ENCODE data around the gene AIG1. TPM values are rescaled to one million over a fixed set of nuclear protein-coding genes. Genes with fewer than 3 reads are reported as not detected.

Gene AIG1
- total RNA-seq, 1 experiment from 2014 or later = 51.1 TPM

GRCh38 chr6:143103916-143104315 is 43.2 kb downstream of the AIG1 start:
- POLR2A ChIA-PET = no interaction called here
- CTCF ChIA-PET = no interaction called here

More at GRCh38 chr6:143103916-143104315, 43.2 kb downstream of the AIG1 start:
- RAD21 ChIA-PET (ENCODE audit: low non-redundant PET in 1 of 2, low total read pairs in 2 of 2, uncharacterized antibody in 2 of 2, unreplicated experiment in 2 of 2) = no interaction called here
- H3K4me3 ChIP-seq (replicated peaks in 1 of 2; ENCODE audit: low read depth in 1 of 2, low read length in 2 of 2) = no peak overlapping the region
- H4K20me1 ChIP-seq (ENCODE audit: insufficient read depth) = no peaks in the 10 kb centered on the region
- intact Hi-C loops (cut with micrococcal nuclease) = no loop called here
- H2AFZ ChIP-seq (ENCODE audit: low read depth, low read length, poor library complexity, severe bottlenecking) = no peak overlapping the region
- H3K36me3 ChIP-seq (ENCODE audit: control insufficient read depth in 1 of 2, insufficient read depth in 2 of 2, low read length in 2 of 2) = no peaks in the 10 kb centered on the region
- H3K9me3 ChIP-seq (ENCODE audit: control insufficient read depth in 1 of 2, insufficient read depth in 1 of 2, low read depth in 1 of 2, low read length in 2 of 2) = no peaks in the 10 kb centered on the region
- no peak overlapping the region for H3K27ac ChIP-seq (ENCODE audit: low read depth, low read length)
- BruUV-seq (replicated peaks) = no TSS peak
- H3K4me2 ChIP-seq (ENCODE audit: low read length) = no peak overlapping the region
- no peaks in the 10 kb centered on the region for H3K27me3 ChIP-seq (ENCODE audit: insufficient read depth, low read length)
- ATAC-seq (no peak), DNase-seq (ENCODE audit: low read depth, low spot score) (no peak)
- no peaks in the 10 kb centered on the region for H3K79me2 ChIP-seq (ENCODE audit: insufficient read depth, low read length)
- H3K4me1 ChIP-seq (ENCODE audit: control insufficient read depth in 1 of 2, insufficient read depth in 2 of 2, low read length in 2 of 2) = no peaks in the 10 kb centered on the region
- TF ChIP-seq, protein P1, sequence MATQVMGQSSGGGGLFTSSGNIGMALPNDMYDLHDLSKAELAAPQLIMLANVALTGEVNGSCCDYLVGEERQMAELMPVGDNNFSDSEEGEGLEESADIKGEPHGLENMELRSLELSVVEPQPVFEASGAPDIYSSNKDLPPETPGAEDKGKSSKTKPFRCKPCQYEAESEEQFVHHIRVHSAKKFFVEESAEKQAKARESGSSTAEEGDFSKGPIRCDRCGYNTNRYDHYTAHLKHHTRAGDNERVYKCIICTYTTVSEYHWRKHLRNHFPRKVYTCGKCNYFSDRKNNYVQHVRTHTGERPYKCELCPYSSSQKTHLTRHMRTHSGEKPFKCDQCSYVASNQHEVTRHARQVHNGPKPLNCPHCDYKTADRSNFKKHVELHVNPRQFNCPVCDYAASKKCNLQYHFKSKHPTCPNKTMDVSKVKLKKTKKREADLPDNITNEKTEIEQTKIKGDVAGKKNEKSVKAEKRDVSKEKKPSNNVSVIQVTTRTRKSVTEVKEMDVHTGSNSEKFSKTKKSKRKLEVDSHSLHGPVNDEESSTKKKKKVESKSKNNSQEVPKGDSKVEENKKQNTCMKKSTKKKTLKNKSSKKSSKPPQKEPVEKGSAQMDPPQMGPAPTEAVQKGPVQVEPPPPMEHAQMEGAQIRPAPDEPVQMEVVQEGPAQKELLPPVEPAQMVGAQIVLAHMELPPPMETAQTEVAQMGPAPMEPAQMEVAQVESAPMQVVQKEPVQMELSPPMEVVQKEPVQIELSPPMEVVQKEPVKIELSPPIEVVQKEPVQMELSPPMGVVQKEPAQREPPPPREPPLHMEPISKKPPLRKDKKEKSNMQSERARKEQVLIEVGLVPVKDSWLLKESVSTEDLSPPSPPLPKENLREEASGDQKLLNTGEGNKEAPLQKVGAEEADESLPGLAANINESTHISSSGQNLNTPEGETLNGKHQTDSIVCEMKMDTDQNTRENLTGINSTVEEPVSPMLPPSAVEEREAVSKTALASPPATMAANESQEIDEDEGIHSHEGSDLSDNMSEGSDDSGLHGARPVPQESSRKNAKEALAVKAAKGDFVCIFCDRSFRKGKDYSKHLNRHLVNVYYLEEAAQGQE (IDR thresholded peaks at IDR 0.05; ENCODE audit: low read depth) = no peak
- TF ChIP-seq RAD21 (IDR thresholded peaks at IDR 0.05; ENCODE audit: low read depth) (no peak), FOSL1 (IDR thresholded peaks at IDR 0.05; ENCODE audit: low read depth) (no peak), SP1 (IDR thresholded peaks at IDR 0.05; ENCODE audit: low read depth) (no peak), EZH2 (IDR thresholded peaks at IDR 0.05) (no peak), ELF1 (IDR thresholded peaks at IDR 0.05; ENCODE audit: borderline replicate concordance, low read depth) (no peak), TCF7L2 (IDR thresholded peaks at IDR 0.05; ENCODE audit: borderline replicate concordance, extremely low read depth, insufficient read depth, insufficient read length) (no peak), YY1 (IDR thresholded peaks at IDR 0.05; ENCODE audit: extremely low read depth, insufficient replicate concordance, low read depth, low read length) (no peak), EGR1 (IDR thresholded peaks at IDR 0.05; ENCODE audit: low read depth) (no peak), CBX3 (IDR thresholded peaks at IDR 0.05; ENCODE audit: low read depth) (no peak), ZNF274 (IDR thresholded peaks at IDR 0.05; ENCODE audit: low read depth, low read length) (no peak), EZH2phosphoT487 (IDR thresholded peaks at IDR 0.05; ENCODE audit: borderline replicate concordance) (no peak), JUND (IDR thresholded peaks at IDR 0.05) (no peak), POLR2A (IDR thresholded peaks at IDR 0.05; ENCODE audit: borderline replicate concordance, extremely low read depth, insufficient read depth, insufficient read length) (no peak), POLR2AphosphoS5 (IDR thresholded peaks at IDR 0.05; ENCODE audit: low read depth, low read length) (no peak), CEBPB (IDR thresholded peaks at IDR 0.05; ENCODE audit: low read depth) (no peak), SRF (IDR thresholded peaks at IDR 0.05; ENCODE audit: low read depth) (no peak), CTCF (IDR thresholded peaks at IDR 0.05 in 2 of 3, conservative IDR thresholded peaks at IDR 0.05 in 1 of 3; ENCODE audit: borderline replicate concordance in 1 of 3, insufficient read depth in 1 of 3, low read depth in 2 of 3, low read length in 2 of 3) (no peak)
- TF ChIP-seq, protein P2, sequence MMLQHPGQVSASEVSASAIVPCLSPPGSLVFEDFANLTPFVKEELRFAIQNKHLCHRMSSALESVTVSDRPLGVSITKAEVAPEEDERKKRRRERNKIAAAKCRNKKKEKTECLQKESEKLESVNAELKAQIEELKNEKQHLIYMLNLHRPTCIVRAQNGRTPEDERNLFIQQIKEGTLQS (IDR thresholded peaks at IDR 0.05) = no peak
- TF ChIP-seq, protein P3, sequence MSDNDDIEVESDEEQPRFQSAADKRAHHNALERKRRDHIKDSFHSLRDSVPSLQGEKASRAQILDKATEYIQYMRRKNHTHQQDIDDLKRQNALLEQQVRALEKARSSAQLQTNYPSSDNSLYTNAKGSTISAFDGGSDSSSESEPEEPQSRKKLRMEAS (IDR thresholded peaks at IDR 0.05) = no peak
- no peaks in the 10 kb centered on the region for H3K9me2 ChIP-seq (ENCODE audit: insufficient read depth)
- no peak overlapping the region for H3K9ac ChIP-seq (ENCODE audit: low read length)
